NT2/D1 (cell line): ENCODE results near the gene SNX10.

Source experiments
- DNase-seq: peaks from one replicate; pipeline ENCODE4 v3.0.0-alpha.2; 2011; ENCODE audit warnings: low read depth, low spot score
- H3K27me3 ChIP-seq: 2 replicates; pipeline ENCODE4 v1.6.0; 2011; ENCODE audit warnings: mild to moderate bottlenecking; ENCODE audit not compliant: insufficient read length, insufficient read depth
- H3K36me3 ChIP-seq: 2 replicates; pipeline ENCODE4 v1.6.1; 2011; ENCODE audit warnings: mild to moderate bottlenecking, low read length, mixed read lengths; ENCODE audit not compliant: insufficient read depth, insufficient read length
- H3K4me1 ChIP-seq: 2 replicates; pipeline ENCODE4 v1.5.1; 2011; ENCODE audit not compliant: insufficient read depth, insufficient read length
- H3K4me3 ChIP-seq: 2 replicates; pipeline ENCODE4 v1.5.1; 2011; ENCODE audit warnings: low read depth; ENCODE audit not compliant: insufficient read length
- H3K9ac ChIP-seq: 2 replicates; pipeline ENCODE4 v1.6.0; 2011; ENCODE audit warnings: low read depth; ENCODE audit not compliant: insufficient read length
- H3K9me3 ChIP-seq: 2 replicates; pipeline ENCODE4 v1.5.1; 2011; ENCODE audit warnings: mild to moderate bottlenecking, low read length; ENCODE audit not compliant: insufficient read depth
- SUZ12 ChIP-seq: IDR thresholded peaks from 2 replicates; pipeline ENCODE4 v1.6.1; 2011; ENCODE audit not compliant: insufficient read length, insufficient read depth; ENCODE audit errors: extremely low read depth
- YY1 ChIP-seq: IDR thresholded peaks from 2 replicates; pipeline ENCODE4 v1.6.1; 2011; ENCODE audit not compliant: insufficient read length, insufficient read depth
- ZNF274 ChIP-seq: IDR thresholded peaks from 2 replicates; pipeline ENCODE4 v1.6.1; 2011; ENCODE audit warnings: mild to moderate bottlenecking, low read depth, low read length

SNX10 gene

GRCh38 chr7:26309089-26309488 is 17.4 kb downstream of the SNX10 start:
- no peak overlapping the region for H3K9ac ChIP-seq
- H3K4me3 ChIP-seq, result no peak overlapping the region
- H3K4me1 ChIP-seq, result no peaks in the 10 kb centered on the region
- H3K9me3 ChIP-seq, result no peaks in the 10 kb centered on the region
- H3K36me3 ChIP-seq, result no peaks in the 10 kb centered on the region
- no peak for DNase-seq
- TF ChIP-seq ZNF274 (no peak), SUZ12 (no peak), YY1 (no peak)
- no peaks in the 10 kb centered on the region for H3K27me3 ChIP-seq

DNA sequence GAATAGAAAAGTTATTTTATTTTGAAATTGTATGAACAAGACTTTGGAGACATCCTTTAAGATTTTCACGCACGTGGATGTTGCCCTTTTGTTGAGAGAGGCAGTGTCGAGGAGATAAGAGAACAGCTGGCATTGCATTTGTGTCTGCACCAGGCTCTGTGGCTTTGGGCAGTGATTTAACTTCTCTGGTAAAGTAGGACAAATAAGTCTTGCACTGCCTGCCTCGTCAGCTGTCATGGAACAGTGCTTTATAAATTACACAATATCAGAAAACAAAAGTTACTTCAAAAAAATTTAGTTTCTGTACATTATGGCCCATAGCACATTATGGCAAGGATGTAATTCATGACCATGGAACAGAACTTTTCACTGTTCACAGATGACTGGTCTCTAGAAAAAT is 20.1 kb downstream of the SNX10 start:
- no peak for DNase-seq
- no peak for TF ChIP-seq YY1
- TF ChIP-seq SUZ12, result no peak
- no peak for TF ChIP-seq ZNF274
- Histone ChIP-seq H3K4me1 (no peaks in the 10 kb centered on the region), H3K9ac (no peak overlapping the region), H3K27me3 (no peaks in the 10 kb centered on the region), H3K4me3 (no peak overlapping the region), H3K36me3 (no peaks in the 10 kb centered on the region), H3K9me3 (no peaks in the 10 kb centered on the region)

DNA sequence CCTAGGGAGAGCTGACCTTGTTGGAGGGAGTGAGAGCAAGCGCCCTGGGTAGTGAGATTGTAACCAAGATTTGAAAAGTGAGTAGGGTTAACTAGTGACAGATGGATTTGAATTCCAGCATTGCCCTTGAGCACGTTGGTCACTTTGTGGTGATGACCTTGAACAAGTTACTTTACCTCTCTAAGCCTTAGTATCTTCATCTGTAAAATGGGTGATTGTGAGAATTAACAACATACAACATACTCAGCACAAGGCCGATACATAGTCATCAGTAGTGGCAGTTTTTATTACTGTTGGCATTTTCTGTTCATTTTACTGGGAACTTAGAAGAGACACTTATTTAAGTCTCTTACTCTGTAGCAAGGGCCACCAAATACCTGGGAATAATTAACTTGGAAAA is 25.5 kb downstream of the SNX10 start:
- H3K4me1 ChIP-seq, result no peaks in the 10 kb centered on the region
- no peaks in the 10 kb centered on the region for H3K27me3 ChIP-seq
- no peak overlapping the region for H3K9ac ChIP-seq
- H3K36me3 ChIP-seq, result no peaks in the 10 kb centered on the region
- no peak overlapping the region for H3K4me3 ChIP-seq
- no peak for TF ChIP-seq ZNF274
- no peak for TF ChIP-seq YY1
- no peak for TF ChIP-seq SUZ12
- H3K9me3 ChIP-seq, result no peaks in the 10 kb centered on the region
- DNase-seq, result no peak

DNA sequence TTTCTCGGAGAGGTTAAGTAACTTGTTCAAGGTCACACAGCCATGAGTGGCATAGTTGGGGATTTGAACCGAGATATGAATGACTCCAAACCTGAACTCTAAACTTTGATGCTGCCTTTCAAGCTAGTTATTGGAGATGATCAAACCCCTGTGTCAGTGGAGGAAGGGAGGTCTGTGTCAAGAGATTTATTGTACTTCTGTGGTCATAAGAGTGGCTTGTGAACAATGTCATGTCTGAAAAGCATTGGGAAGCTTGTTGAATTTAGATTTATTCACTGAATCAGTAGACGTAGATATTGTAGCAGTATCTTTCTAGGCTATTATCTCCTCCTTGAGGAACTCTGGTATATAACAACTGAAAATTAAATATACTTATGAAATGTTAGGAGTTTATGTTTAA is 27.3 kb downstream of the SNX10 start:
- Histone ChIP-seq H3K27me3 (no peaks in the 10 kb centered on the region), H3K9me3 (no peaks in the 10 kb centered on the region), H3K4me1 (no peaks in the 10 kb centered on the region), H3K36me3 (no peaks in the 10 kb centered on the region), H3K4me3 (no peak overlapping the region), H3K9ac (no peak overlapping the region)
- TF ChIP-seq SUZ12 (no peak), YY1 (no peak), ZNF274 (no peak)
- no peak for DNase-seq

GRCh38 chr7:26319636-26320035 is 28.0 kb downstream of the SNX10 start:
- Histone ChIP-seq H3K9me3 (no peaks in the 10 kb centered on the region), H3K4me1 (no peaks in the 10 kb centered on the region), H3K4me3 (no peak overlapping the region), H3K36me3 (no peaks in the 10 kb centered on the region), H3K9ac (no peak overlapping the region), H3K27me3 (no peaks in the 10 kb centered on the region)
- DNase-seq, result no peak
- TF ChIP-seq YY1 (no peak), ZNF274 (no peak), SUZ12 (no peak)

DNA sequence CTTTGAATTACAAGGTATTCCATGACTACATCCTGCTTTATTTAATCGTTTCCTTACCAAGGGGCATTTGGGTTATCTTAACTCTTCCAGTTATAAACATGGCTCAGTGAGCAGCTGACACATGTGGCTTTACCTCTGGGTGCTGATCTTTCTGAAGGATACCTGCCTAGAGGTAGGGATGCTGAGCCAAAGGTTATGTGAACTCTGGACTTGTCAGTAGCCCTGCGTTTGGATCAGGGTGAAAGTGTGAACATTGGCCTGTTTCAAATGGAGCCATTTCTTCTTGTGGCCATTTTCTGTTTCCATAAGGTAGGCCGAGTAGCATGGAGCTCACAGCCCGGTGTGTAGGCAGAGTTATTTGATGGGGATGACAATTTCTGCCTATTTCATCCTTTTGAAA is 29.2 kb downstream of the SNX10 start:
- Histone ChIP-seq H3K9me3 (no peaks in the 10 kb centered on the region), H3K4me3 (no peak overlapping the region), H3K27me3 (no peaks in the 10 kb centered on the region), H3K4me1 (no peaks in the 10 kb centered on the region), H3K9ac (no peak overlapping the region), H3K36me3 (no peaks in the 10 kb centered on the region)
- TF ChIP-seq YY1 (no peak), SUZ12 (no peak), ZNF274 (no peak)
- DNase-seq, result no peak

DNA sequence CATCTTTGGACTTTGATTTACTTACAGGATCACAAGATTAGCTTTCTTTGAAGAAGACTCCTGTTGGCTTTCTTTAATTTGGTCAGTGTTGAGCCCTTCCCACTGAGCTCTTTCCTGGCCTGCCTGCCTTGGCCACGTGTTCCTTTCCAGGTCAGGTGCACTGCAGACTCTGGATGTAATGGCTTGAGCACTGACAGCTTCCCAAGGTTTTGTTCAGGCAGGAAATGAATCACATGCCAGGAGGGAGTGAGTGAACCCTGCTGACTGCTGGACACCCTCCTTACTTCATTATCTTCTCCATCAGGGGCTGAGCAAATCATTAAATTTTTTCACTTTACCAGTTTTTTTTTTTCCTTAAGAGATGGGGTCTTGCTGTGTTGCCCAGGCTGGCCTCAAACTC is 29.8 kb downstream of the SNX10 start:
- TF ChIP-seq YY1 (no peak), SUZ12 (no peak), ZNF274 (no peak)
- DNase-seq, result no peak
- Histone ChIP-seq H3K27me3 (no peaks in the 10 kb centered on the region), H3K4me3 (no peak overlapping the region), H3K36me3 (no peaks in the 10 kb centered on the region), H3K9ac (no peak overlapping the region), H3K9me3 (no peaks in the 10 kb centered on the region), H3K4me1 (no peaks in the 10 kb centered on the region)

DNA sequence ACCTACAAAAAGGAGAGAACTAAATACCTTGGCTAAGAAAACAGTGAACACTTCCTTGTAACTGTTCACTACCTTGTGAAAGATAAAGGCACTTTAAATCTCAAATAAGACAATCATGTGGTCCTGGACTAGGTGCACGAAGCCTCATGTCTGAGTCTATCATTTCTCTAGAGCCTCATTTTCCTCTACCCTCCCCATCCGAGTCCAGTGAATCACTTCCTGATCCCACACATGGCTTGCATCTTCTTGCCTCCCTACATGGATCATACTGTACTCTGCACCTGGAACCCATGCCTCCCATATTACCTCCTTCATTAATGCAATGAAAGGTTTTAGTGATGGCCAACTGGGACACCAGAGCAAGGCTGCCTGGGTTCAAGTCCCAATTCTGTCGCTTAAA is 34.5 kb downstream of the SNX10 start:
- Histone ChIP-seq H3K9ac (no peak overlapping the region), H3K36me3 (no peaks in the 10 kb centered on the region), H3K4me3 (no peak overlapping the region), H3K4me1 (no peaks in the 10 kb centered on the region), H3K27me3 (no peaks in the 10 kb centered on the region), H3K9me3 (no peaks in the 10 kb centered on the region)
- TF ChIP-seq YY1 (no peak), SUZ12 (no peak), ZNF274 (no peak)
- DNase-seq, result no peak
